Progenitor cell of endocrine pancreas (in vitro differentiated cells): ENCODE data around the gene LAMA2. TPM values are rescaled to one million over a fixed set of nuclear protein-coding genes. Genes with fewer than 3 reads are reported as not detected.

ENCODE experiments used
- DNase-seq: peaks from one replicate; pipeline ENCODE4 v3.0.0; 2021; ENCODE audit warnings: low spot score; ENCODE audit not compliant: unreplicated experiment
- H3K27ac Mint-ChIP-seq: 2 replicates; pipeline ENCODE4 v1.8.0; 2021; ENCODE audit warnings: mild to moderate bottlenecking, moderate library complexity, mixed read lengths
- H3K27me3 Mint-ChIP-seq: 2 replicates; pipeline ENCODE4 v1.8.0; 2021; ENCODE audit warnings: mixed read lengths
- H3K36me3 Mint-ChIP-seq: 2 replicates; pipeline ENCODE4 v1.8.0; 2022; ENCODE audit warnings: mixed read lengths; ENCODE audit not compliant: insufficient read depth
- H3K4me1 Mint-ChIP-seq: 2 replicates; pipeline ENCODE4 v1.8.0; 2021; ENCODE audit warnings: low read depth, mixed read lengths
- H3K4me3 Mint-ChIP-seq: 2 replicates; pipeline ENCODE4 v1.8.0; 2021; ENCODE audit warnings: low read depth, mild to moderate bottlenecking, moderate library complexity, mixed read lengths
- H3K9me3 Mint-ChIP-seq: 2 replicates; pipeline ENCODE4 v1.8.0; 2021; ENCODE audit warnings: low read depth, mixed read lengths
- CTCF ChIP-seq: fragments of 200-600 bp; sonication (generic); IDR thresholded peaks from one replicate; pipeline ENCODE4 v1.5.0; 2021; ENCODE audit warnings: antibody characterized with exemption, mild to moderate bottlenecking; ENCODE audit not compliant: unreplicated experiment
- total RNA-seq: library from RNA; stranded (reverse); gene quantifications from 2 replicates; pipeline ENCODE4 v1.2.1, GENCODE V29; 2021

LAMA2 gene
- total RNA-seq, 1 donor from 2014 or later, result 0.22 TPM

GRCh38 chr6:129015721-129016120, 132.8 kb downstream of the LAMA2 start:
- Mint-ChIP-seq H3K36me3 (no peaks in the 10 kb centered on the region), H3K27me3 (no peaks in the 10 kb centered on the region), H3K9me3 (no peaks in the 10 kb centered on the region), H3K4me3 (no peak overlapping the region), H3K27ac (no peak overlapping the region), H3K4me1 (no peaks in the 10 kb centered on the region)
- TF ChIP-seq CTCF, result no peak
- no peak for DNase-seq

GRCh38 chr6:129016844-129017243, 133.9 kb downstream of the LAMA2 start:
- no peak for TF ChIP-seq CTCF
- Mint-ChIP-seq H3K9me3 (no peaks in the 10 kb centered on the region), H3K4me3 (no peak overlapping the region), H3K4me1 (no peaks in the 10 kb centered on the region), H3K27ac (no peak overlapping the region), H3K27me3 (no peaks in the 10 kb centered on the region), H3K36me3 (no peaks in the 10 kb centered on the region)
- DNase-seq, result no peak

- Mint-ChIP-seq H3K27ac (no peak overlapping the region), H3K36me3 (no peaks in the 10 kb centered on the region), H3K27me3 (no peaks in the 10 kb centered on the region), H3K4me1 (no peaks in the 10 kb centered on the region), H3K9me3 (no peaks in the 10 kb centered on the region), H3K4me3 (no peak overlapping the region)
- DNase-seq, result no peak
- TF ChIP-seq CTCF, result no peak
Observed at GRCh38 chr6:129022011-129022553, 139.1 kb downstream of the LAMA2 start.

- Mint-ChIP-seq H3K9me3 (no peaks in the 10 kb centered on the region), H3K4me1 (no peaks in the 10 kb centered on the region), H3K27me3 (no peaks in the 10 kb centered on the region), H3K4me3 (no peak overlapping the region), H3K27ac (no peak overlapping the region), H3K36me3 (no peaks in the 10 kb centered on the region)
- no peak for DNase-seq
- TF ChIP-seq CTCF, result no peak
Observed at GRCh38 chr6:129026601-129027000, 143.7 kb downstream of the LAMA2 start.

GRCh38 chr6:129029778-129030177, 146.8 kb downstream of the LAMA2 start:
- Mint-ChIP-seq H3K9me3 (no peaks in the 10 kb centered on the region), H3K36me3 (no peaks in the 10 kb centered on the region), H3K27ac (no peak overlapping the region), H3K4me1 (no peaks in the 10 kb centered on the region), H3K27me3 (no peaks in the 10 kb centered on the region), H3K4me3 (no peak overlapping the region)
- DNase-seq, result no peak
- no peak for TF ChIP-seq CTCF
